ENCODE measurements around the gene ACTL10. TPM values are rescaled to one million over a fixed set of nuclear protein-coding genes. Genes with fewer than 3 reads are reported as not detected.

ACTL10 gene
- total RNA-seq, 4 donors from 2014 or later = 1.5 to 14.1 (median 3.0) TPM; not detected in 1

GRCh38 chr20:33693289-33693688 is 26.5 kb downstream of the ACTL10 start:
- H3K4me1 ChIP-seq = peaks cover 0 to 7% (median 3%) of the 10 kb centered on the region in 4 donors
- TF ChIP-seq POLR2AphosphoS5 (IDR thresholded peaks at IDR 0.05) = no peak
- no peak for TF ChIP-seq EP300 (IDR thresholded peaks at IDR 0.05; ENCODE audit: low read depth)
- TF ChIP-seq, protein P1, sequence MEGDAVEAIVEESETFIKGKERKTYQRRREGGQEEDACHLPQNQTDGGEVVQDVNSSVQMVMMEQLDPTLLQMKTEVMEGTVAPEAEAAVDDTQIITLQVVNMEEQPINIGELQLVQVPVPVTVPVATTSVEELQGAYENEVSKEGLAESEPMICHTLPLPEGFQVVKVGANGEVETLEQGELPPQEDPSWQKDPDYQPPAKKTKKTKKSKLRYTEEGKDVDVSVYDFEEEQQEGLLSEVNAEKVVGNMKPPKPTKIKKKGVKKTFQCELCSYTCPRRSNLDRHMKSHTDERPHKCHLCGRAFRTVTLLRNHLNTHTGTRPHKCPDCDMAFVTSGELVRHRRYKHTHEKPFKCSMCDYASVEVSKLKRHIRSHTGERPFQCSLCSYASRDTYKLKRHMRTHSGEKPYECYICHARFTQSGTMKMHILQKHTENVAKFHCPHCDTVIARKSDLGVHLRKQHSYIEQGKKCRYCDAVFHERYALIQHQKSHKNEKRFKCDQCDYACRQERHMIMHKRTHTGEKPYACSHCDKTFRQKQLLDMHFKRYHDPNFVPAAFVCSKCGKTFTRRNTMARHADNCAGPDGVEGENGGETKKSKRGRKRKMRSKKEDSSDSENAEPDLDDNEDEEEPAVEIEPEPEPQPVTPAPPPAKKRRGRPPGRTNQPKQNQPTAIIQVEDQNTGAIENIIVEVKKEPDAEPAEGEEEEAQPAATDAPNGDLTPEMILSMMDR (IDR thresholded peaks at IDR 0.05) = no peak
- no peak for TF ChIP-seq POLR2A (IDR thresholded peaks at IDR 0.05)
- no peaks in the 10 kb centered on the region for H3K27me3 ChIP-seq
- H3K9me3 ChIP-seq = no peaks in the 10 kb centered on the region
- intact Hi-C loops (cut with DNase I; ENCODE audit: low total_unique reads) (no loop called here), in situ Hi-C loops (cut with MboI; ENCODE audit: low pct_ligation_motif_present in 1 of 4, low pct_unique_long_range_greater_than_20kb in 1 of 4, low sequenced_read_pairs in 3 of 4) (no loop called here)
- no peaks in the 10 kb centered on the region for H3K36me3 ChIP-seq
- peak overlapping the region in 2 of 4 donors; percentile 25 to 33 for H3K27ac ChIP-seq
- H3K4me3 ChIP-seq = no peak overlapping the region
- no peak for DNase-seq
- WGBS, 2 donors (ENCODE audit: low coverage in 1 of 2) = 74 to 84% methylated on average over 3 to 5 of the region's 5 CpGs

DNA sequence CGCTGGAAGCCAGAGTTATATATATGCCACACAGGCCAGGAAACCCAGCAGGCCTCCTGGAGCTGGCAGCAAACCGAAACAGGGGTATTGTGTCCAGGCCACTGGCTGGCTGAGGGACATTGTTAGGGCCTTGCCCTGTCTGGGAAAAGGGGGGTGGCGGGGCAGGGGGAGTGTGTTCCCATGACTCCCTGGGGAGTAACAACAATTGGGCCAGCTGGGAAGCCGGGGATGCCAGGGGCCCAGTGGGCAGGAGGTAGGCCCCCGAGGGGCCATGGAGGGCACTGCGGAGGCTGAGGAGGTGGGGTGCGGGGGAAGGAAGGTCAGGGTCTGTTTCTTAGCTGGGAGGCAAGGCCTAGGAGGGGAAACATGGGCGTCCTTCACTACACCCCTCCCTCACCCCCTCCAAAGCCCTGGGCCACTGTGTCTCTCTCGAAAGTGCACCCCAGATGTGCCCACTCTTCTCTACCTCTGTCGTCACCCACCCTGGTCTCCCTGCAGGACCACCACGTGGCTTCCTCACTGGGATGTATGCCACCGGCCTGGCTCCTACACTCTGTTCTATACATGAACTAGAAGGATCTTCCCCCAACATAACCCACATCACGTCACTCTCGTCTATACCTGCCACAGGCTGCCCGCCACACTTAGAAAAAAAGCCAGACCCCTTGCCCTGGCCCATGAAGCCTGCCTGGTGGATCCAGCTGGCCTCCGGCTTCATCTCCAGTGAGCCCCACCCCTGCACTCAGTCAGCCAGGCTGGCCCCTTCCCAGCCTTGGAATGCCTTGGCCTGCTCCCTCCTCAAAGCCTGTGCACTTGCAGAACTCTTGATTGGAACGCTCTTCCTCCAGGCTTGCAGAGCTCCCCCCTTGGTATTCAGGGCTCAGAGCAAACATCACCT is 27.2 kb downstream of the ACTL10 start:
- no peak for DNase-seq
- TF ChIP-seq POLR2AphosphoS5 (IDR thresholded peaks at IDR 0.05) = no peak
- TF ChIP-seq POLR2A (IDR thresholded peaks at IDR 0.05) = no peak
- TF ChIP-seq EP300 (IDR thresholded peaks at IDR 0.05; ENCODE audit: low read depth) = no peak
- TF ChIP-seq, protein P1 (IDR thresholded peaks at IDR 0.05) = no peak
- Histone ChIP-seq H3K27ac (peak overlapping the region in 3 of 4 donors; percentile 18 to 33 (median 25)), H3K9me3 (no peaks in the 10 kb centered on the region), H3K27me3 (no peaks in the 10 kb centered on the region), H3K4me1 (peaks cover 0 to 7% (median 3%) of the 10 kb centered on the region in 4 donors), H3K36me3 (no peaks in the 10 kb centered on the region), H3K4me3 (no peak overlapping the region)
- intact Hi-C loops (cut with DNase I; ENCODE audit: low total_unique reads) = no loop called here
- in situ Hi-C loops (cut with MboI; ENCODE audit: low pct_ligation_motif_present in 1 of 4, low pct_unique_long_range_greater_than_20kb in 1 of 4, low sequenced_read_pairs in 3 of 4) = no loop called here
- WGBS, 2 donors (ENCODE audit: low coverage in 1 of 2) = 83% methylated on average over 2 to 17 of the region's 17 CpGs

GRCh38 chr20:33694639-33695012 is 27.9 kb downstream of the ACTL10 start:
- H3K27me3 ChIP-seq = no peaks in the 10 kb centered on the region
- no peak overlapping the region for H3K4me3 ChIP-seq
- no peaks in the 10 kb centered on the region for H3K9me3 ChIP-seq
- intact Hi-C loops (cut with DNase I; ENCODE audit: low total_unique reads) = no loop called here
- peak overlapping the region in 2 of 4 donors; percentile 25 to 33 for H3K27ac ChIP-seq
- TF ChIP-seq EP300 (IDR thresholded peaks at IDR 0.05; ENCODE audit: low read depth) (no peak), POLR2A (IDR thresholded peaks at IDR 0.05) (no peak), POLR2AphosphoS5 (IDR thresholded peaks at IDR 0.05) (no peak)
- TF ChIP-seq, protein P1 (IDR thresholded peaks at IDR 0.05) = no peak
- in situ Hi-C loops (cut with MboI; ENCODE audit: low pct_ligation_motif_present in 1 of 4, low pct_unique_long_range_greater_than_20kb in 1 of 4, low sequenced_read_pairs in 3 of 4) = no loop called here
- peaks cover 0 to 7% (median 3%) of the 10 kb centered on the region in 4 donors for H3K4me1 ChIP-seq
- H3K36me3 ChIP-seq = no peaks in the 10 kb centered on the region
- no peak for DNase-seq
- 79% methylated on average over 6 of the region's 6 CpGs; no CpG with 5 or more reads in 1 of the 2 donors for WGBS, 2 donors (ENCODE audit: low coverage in 1 of 2)

DNA sequence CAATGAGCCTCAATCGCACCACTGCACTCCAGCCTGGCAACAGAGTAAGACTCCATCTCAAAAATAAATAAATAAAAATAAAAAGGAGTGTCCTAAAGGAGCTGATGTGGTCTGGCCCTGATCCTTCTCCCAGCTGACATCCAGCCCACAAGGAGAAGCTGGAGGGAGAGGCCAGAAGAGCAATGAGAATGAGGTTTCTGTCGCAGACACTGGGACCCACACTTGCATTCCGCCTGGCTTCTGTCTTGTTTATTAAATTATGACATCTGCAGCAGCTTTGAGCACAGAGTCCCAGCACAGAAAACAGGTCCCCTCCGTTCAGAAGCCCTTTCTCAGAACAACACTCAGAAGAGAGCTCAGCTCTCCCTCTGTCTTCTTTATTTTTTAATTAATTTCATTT is 29.7 kb downstream of the ACTL10 start:
- H3K27ac ChIP-seq = peak overlapping the region in 3 of 4 donors; percentile 25 to 65 (median 38)
- no peaks in the 10 kb centered on the region for H3K36me3 ChIP-seq
- intact Hi-C loops (cut with DNase I; ENCODE audit: low total_unique reads) = no loop called here
- no peak for DNase-seq
- in situ Hi-C loops (cut with MboI; ENCODE audit: low pct_ligation_motif_present in 1 of 4, low pct_unique_long_range_greater_than_20kb in 1 of 4, low sequenced_read_pairs in 3 of 4) = no loop called here
- WGBS, 2 donors (ENCODE audit: low coverage in 1 of 2) = 54 to 79% methylated on average over 3 to 4 of the region's 4 CpGs
- no peak for TF ChIP-seq POLR2A (IDR thresholded peaks at IDR 0.05)
- TF ChIP-seq EP300 (IDR thresholded peaks at IDR 0.05; ENCODE audit: low read depth) = no peak
- TF ChIP-seq, protein P1 (IDR thresholded peaks at IDR 0.05) = no peak
- H3K4me3 ChIP-seq = no peak overlapping the region
- H3K27me3 ChIP-seq = no peaks in the 10 kb centered on the region
- peaks cover 0 to 7% (median 3%) of the 10 kb centered on the region in 4 donors for H3K4me1 ChIP-seq
- no peaks in the 10 kb centered on the region for H3K9me3 ChIP-seq
